ENCODE measurements around the gene BIRC3. TPM values are rescaled to one million over a fixed set of nuclear protein-coding genes. Genes with fewer than 3 reads are reported as not detected.
A peak's percentile ranks its signal among the peaks of the same experiment; 100 is the strongest.
"Not testable (repeated sequence)": the region's sequence is repeated elsewhere in the genome, so short reads cannot be mapped to it uniquely, and the experiment has no call there.

BIRC3 gene
- total RNA-seq, 2 experiments from 2014 or later: 135 to 139 TPM

- DNase-seq; H3K27ac Mint-ChIP-seq; H3K27me3 Mint-ChIP-seq; POLR2A ChIA-PET; H3K9me3 Mint-ChIP-seq; intact Hi-C loops (cut with micrococcal nuclease); H3K36me3 Mint-ChIP-seq; H3K4me3 Mint-ChIP-seq: not testable (repeated sequence)
- peaks cover 49% of the 10 kb centered on the region for H3K4me1 Mint-ChIP-seq (ENCODE audit: low read depth)
- CTCF ChIA-PET: interaction anchor here (1.0 to 9.6 kb wide), 3 partner anchors 10 to 95 kb away, joined by 4 to 288 read pairs (median 67); partner anchors contain the start of gene BIRC3
Observed at GRCh38 chr11:102296757-102297156, 20.5 kb upstream of the BIRC3 start.

GRCh38 chr11:102300837-102301236 lies 16.4 kb upstream of the BIRC3 start:
- H3K27me3 Mint-ChIP-seq; intact Hi-C loops (cut with micrococcal nuclease); H3K27ac Mint-ChIP-seq; H3K4me3 Mint-ChIP-seq: not testable (repeated sequence)
- Mint-ChIP-seq H3K9me3 (peaks cover 21% of the 10 kb centered on the region), H3K4me1 (ENCODE audit: low read depth) (peaks cover 58% of the 10 kb centered on the region), H3K36me3 (peaks cover 15% of the 10 kb centered on the region)
- ChIA-PET CTCF (interaction anchor here (0.8 to 2.0 kb wide), 3 partner anchors 9 to 41 kb away, joined by 3 to 8 read pairs (median 7); no protein-coding TSS in a partner anchor), POLR2A (interaction anchor here (0.5 to 1.0 kb wide), 2 partner anchors 13 to 14 kb away, joined by 3 to 6 read pairs; no protein-coding TSS in a partner anchor)
- peak; percentile 74 for DNase-seq

GRCh38 chr11:102302241-102302640 lies 15.0 kb upstream of the BIRC3 start:
- Mint-ChIP-seq H3K4me3 (no peak overlapping the region), H3K36me3 (peaks cover 13% of the 10 kb centered on the region)
- POLR2A ChIA-PET: no interaction called here

GRCh38 chr11:102304686-102305085 lies 12.6 kb upstream of the BIRC3 start:
- intact Hi-C loops (cut with micrococcal nuclease): no loop called here

More at GRCh38 chr11:102302241-102302640, 15.0 kb upstream of the BIRC3 start:
- peaks cover 69% of the 10 kb centered on the region for H3K4me1 Mint-ChIP-seq (ENCODE audit: low read depth)
- no peaks in the 10 kb centered on the region for H3K27me3 Mint-ChIP-seq
- no peak overlapping the region for H3K27ac Mint-ChIP-seq
- CTCF ChIA-PET: no interaction called here
- H3K9me3 Mint-ChIP-seq: peaks cover 17% of the 10 kb centered on the region
- no peak for DNase-seq
- intact Hi-C loops (cut with micrococcal nuclease): no loop called here

GRCh38 chr11:102305352-102306047 lies 11.8 kb upstream of the BIRC3 start:
- Mint-ChIP-seq H3K27me3 (no peaks in the 10 kb centered on the region), H3K4me3 (peak overlapping the region; percentile 59), H3K36me3 (peaks cover 13% of the 10 kb centered on the region), H3K9me3 (peaks cover 17% of the 10 kb centered on the region), H3K27ac (peak overlapping the region; percentile 85), H3K4me1 (ENCODE audit: low read depth) (peaks cover 72% of the 10 kb centered on the region)
- POLR2A ChIA-PET: interaction anchor here (4.1 kb wide), 1 partner anchor 12 kb away, joined by 19 read pairs; the partner anchor contains the start of gene BIRC3
- no peak for DNase-seq
- intact Hi-C loops (cut with micrococcal nuclease): loop anchor here (1.0 kb wide), 2 partner anchors 11 to 12 kb away; partner anchors contain the start of gene BIRC3
- CTCF ChIA-PET: interaction anchor here (0.6 to 4.2 kb wide), 9 partner anchors 9 to 213 kb away, joined by 3 to 67 read pairs (median 7); no protein-coding TSS in a partner anchor

More at GRCh38 chr11:102304686-102305085, 12.6 kb upstream of the BIRC3 start:
- no peaks in the 10 kb centered on the region for H3K27me3 Mint-ChIP-seq
- ChIA-PET POLR2A (no interaction called here), CTCF (no interaction called here)
- H3K4me1 Mint-ChIP-seq (ENCODE audit: low read depth): peaks cover 77% of the 10 kb centered on the region
- H3K27ac Mint-ChIP-seq: peak overlapping the region; percentile 85
- H3K4me3 Mint-ChIP-seq: peak overlapping the region; percentile 49
- no peak for DNase-seq
- H3K36me3 Mint-ChIP-seq: peaks cover 13% of the 10 kb centered on the region
- peaks cover 17% of the 10 kb centered on the region for H3K9me3 Mint-ChIP-seq

DNA sequence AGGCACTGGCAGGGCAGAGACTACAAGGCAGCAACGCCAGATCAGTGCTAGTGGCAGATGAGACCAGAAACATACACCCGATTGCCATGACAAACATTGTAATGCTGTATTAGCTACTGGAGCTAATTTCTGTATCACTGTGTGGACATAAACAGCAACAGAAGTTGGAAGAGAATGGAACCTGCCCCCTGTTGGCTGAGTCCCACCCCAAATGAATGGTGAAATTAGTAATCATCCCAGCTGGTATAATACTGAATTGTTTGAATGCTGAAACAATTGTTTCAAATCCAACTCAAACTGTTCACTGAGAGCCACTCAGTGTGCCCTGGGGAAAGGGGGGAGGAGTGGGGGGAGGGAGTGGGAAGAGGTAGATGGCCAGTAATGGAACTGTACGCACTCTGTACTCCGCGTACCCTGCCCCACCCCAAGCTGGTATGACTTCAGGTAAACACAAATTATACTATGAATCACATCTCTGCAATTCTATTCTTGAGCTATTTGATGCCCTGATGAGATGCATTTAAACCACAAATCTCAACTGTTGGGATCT lies 11.2 kb upstream of the BIRC3 start:
- ChIA-PET POLR2A (interaction anchor here (4.1 kb wide), 1 partner anchor 11 kb away, joined by 19 read pairs; the partner anchor contains the start of gene BIRC3), CTCF (interaction anchor here (0.6 to 4.2 kb wide), 10 partner anchors 8 to 212 kb away, joined by 3 to 67 read pairs (median 6); no protein-coding TSS in a partner anchor)
- intact Hi-C loops (cut with micrococcal nuclease): loop anchor here (1.0 kb wide), 2 partner anchors 11 to 12 kb away; partner anchors contain the start of gene BIRC3

GRCh38 chr11:102306817-102307726 lies 10.2 kb upstream of the BIRC3 start:
- H3K4me3 Mint-ChIP-seq: peak overlapping the region; percentile 59
- H3K36me3 Mint-ChIP-seq: peaks cover 7% of the 10 kb centered on the region
- no peak for DNase-seq
- H3K4me1 Mint-ChIP-seq (ENCODE audit: low read depth): peaks cover 62% of the 10 kb centered on the region
- peak overlapping the region; percentile 85 for H3K27ac Mint-ChIP-seq
- H3K27me3 Mint-ChIP-seq: no peaks in the 10 kb centered on the region
- ChIA-PET CTCF (interaction anchor here (0.6 to 4.2 kb wide), 9 partner anchors 9 to 359 kb away, joined by 3 to 67 read pairs (median 4); no protein-coding TSS in a partner anchor), POLR2A (interaction anchor here (0.7 to 4.1 kb wide), 2 partner anchors 10 to 13 kb away, joined by 3 to 19 read pairs; partner anchors contain the start of gene BIRC3)
- H3K9me3 Mint-ChIP-seq: peaks cover 10% of the 10 kb centered on the region
- intact Hi-C loops (cut with micrococcal nuclease): loop anchor here (1.0 kb wide), 2 partner anchors 10 to 13 kb away; partner anchors contain the start of gene BIRC3

More for the DNA sequence above, 11.2 kb upstream of the BIRC3 start:
- peak overlapping the region; percentile 85 for H3K27ac Mint-ChIP-seq
- H3K36me3 Mint-ChIP-seq: peaks cover 13% of the 10 kb centered on the region
- peak overlapping the region; percentile 59 for H3K4me3 Mint-ChIP-seq
- no peaks in the 10 kb centered on the region for H3K27me3 Mint-ChIP-seq
- peak; percentile 52 for DNase-seq
- peaks cover 69% of the 10 kb centered on the region for H3K4me1 Mint-ChIP-seq (ENCODE audit: low read depth)
- peaks cover 17% of the 10 kb centered on the region for H3K9me3 Mint-ChIP-seq

DNA sequence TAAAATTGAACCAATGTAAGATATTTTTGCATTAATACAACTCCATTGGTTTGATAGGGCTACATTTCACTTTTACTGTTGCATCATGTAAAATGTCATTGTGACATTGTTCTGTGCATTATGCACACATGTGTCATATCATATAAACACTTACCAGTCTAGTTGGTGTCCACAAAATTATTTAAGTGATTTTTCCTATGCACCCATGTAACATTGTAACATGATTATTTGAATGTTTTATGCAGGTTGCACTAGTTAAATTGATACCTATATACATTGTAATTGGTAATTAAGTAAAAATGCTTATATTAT lies 9.6 kb upstream of the BIRC3 start:
- POLR2A ChIA-PET: interaction anchor here (0.7 to 4.1 kb wide), 2 partner anchors 10 to 13 kb away, joined by 3 to 19 read pairs; partner anchors contain the start of gene BIRC3
- CTCF ChIA-PET: interaction anchor here (1.0 to 4.2 kb wide), 5 partner anchors 9 to 359 kb away, joined by 3 to 67 read pairs (median 15); no protein-coding TSS in a partner anchor
- Mint-ChIP-seq H3K4me3 (no peak overlapping the region), H3K4me1 (ENCODE audit: low read depth) (peaks cover 64% of the 10 kb centered on the region), H3K36me3 (peaks cover 7% of the 10 kb centered on the region), H3K27ac (no peak overlapping the region), H3K9me3 (peaks cover 10% of the 10 kb centered on the region), H3K27me3 (no peaks in the 10 kb centered on the region)
- DNase-seq: no peak
- intact Hi-C loops (cut with micrococcal nuclease): no loop called here

GRCh38 chr11:102309621-102310541 lies 7.4 kb upstream of the BIRC3 start:
- ChIA-PET POLR2A (interaction anchor here (1.1 kb wide), 1 partner anchor 9 kb away, joined by 4 read pairs; no protein-coding TSS in a partner anchor), CTCF (interaction anchor here (1.3 to 13.3 kb wide), 4 partner anchors 10 to 35 kb away, joined by 5 to 288 read pairs (median 15); no protein-coding TSS in a partner anchor)
- Mint-ChIP-seq H3K4me1 (ENCODE audit: low read depth) (peaks cover 66% of the 10 kb centered on the region), H3K27ac (peak overlapping the region; percentile 39), H3K4me3 (no peak overlapping the region), H3K9me3 (no peaks in the 10 kb centered on the region), H3K27me3 (no peaks in the 10 kb centered on the region), H3K36me3 (no peaks in the 10 kb centered on the region)
- intact Hi-C loops (cut with micrococcal nuclease): no loop called here
- no peak for DNase-seq

- intact Hi-C loops (cut with micrococcal nuclease): no loop called here
- no peaks in the 10 kb centered on the region for H3K9me3 Mint-ChIP-seq
- DNase-seq: no peak
- POLR2A ChIA-PET: no interaction called here
- CTCF ChIA-PET: interaction anchor here (1.3 to 13.3 kb wide), 4 partner anchors 12 to 78 kb away, joined by 3 to 288 read pairs (median 15); no protein-coding TSS in a partner anchor
- peak overlapping the region; percentile 96 for H3K27ac Mint-ChIP-seq
- peaks cover 6% of the 10 kb centered on the region for H3K36me3 Mint-ChIP-seq
- H3K4me1 Mint-ChIP-seq (ENCODE audit: low read depth): peaks cover 60% of the 10 kb centered on the region
- no peaks in the 10 kb centered on the region for H3K27me3 Mint-ChIP-seq
- peak overlapping the region; percentile 68 for H3K4me3 Mint-ChIP-seq
Observed at GRCh38 chr11:102312667-102313066, 4.6 kb upstream of the BIRC3 start.

Measured in activated CD4-positive, alpha-beta memory T cell treated with anti-CD3 and anti-CD28 coated beads for 36 hours (primary cell).